SKM-1 (cell line): ENCODE results near the gene SPATA7.
"Not testable (repeated sequence)": the region's sequence is repeated elsewhere in the genome, so short reads cannot be mapped to it uniquely, and the experiment has no call there.

ENCODE experiments used
- DNase-seq: peaks from one replicate; lab custom pipeline; 2025; ENCODE audit not compliant: unreplicated experiment; lab: John Stamatoyannopoulos, UW

The SPATA7 gene, protein sequence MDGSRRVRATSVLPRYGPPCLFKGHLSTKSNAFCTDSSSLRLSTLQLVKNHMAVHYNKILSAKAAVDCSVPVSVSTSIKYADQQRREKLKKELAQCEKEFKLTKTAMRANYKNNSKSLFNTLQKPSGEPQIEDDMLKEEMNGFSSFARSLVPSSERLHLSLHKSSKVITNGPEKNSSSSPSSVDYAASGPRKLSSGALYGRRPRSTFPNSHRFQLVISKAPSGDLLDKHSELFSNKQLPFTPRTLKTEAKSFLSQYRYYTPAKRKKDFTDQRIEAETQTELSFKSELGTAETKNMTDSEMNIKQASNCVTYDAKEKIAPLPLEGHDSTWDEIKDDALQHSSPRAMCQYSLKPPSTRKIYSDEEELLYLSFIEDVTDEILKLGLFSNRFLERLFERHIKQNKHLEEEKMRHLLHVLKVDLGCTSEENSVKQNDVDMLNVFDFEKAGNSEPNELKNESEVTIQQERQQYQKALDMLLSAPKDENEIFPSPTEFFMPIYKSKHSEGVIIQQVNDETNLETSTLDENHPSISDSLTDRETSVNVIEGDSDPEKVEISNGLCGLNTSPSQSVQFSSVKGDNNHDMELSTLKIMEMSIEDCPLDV

DNA sequence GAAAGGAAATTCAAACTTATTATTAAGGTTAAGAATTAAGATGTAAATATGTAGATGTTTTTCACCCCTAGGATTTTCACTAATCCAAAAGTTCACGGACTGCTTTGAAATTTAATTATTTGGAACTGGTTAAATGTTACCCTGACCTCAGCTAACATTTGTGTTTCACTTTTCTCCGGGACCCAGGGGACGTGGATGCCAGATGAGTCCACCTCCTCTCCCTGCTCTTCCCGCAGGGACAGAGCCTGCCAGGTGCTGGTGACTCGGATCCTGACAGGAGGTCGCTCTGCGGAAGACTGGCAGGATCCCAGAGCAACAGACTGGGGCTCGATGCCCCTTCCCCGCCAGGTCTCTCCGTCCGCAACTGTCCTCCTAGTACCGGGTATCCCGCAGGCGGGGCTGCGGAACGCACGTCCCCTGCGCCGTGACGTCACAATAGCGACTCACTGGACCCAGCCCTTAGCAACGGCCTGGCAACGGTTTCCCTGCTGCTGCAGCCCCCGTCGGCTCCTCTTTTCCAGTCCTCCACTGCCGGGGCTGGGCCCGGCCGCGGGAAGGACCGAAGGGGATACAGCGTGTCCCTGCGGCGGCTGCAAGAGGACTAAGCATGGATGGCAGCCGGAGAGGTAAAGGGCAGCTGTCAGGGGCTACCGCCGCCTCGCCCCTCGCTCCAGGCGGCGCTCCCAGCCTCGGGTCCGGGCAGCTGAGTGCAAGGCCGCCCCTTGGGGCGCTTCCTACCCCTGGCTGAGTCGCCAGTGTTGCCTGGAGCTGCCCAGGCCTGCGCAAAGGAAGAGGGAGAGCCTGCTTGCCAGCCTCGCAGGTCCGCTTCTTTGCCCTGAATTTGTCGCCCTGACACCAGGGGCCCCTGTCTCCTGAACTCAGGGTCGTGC is at the start of gene SPATA7:
TSS of gene SPATA7 (plus strand) at position 446 of the 890 bp plus-strand sequence. CDS start at position 608, 162 bp downstream.
- DNase-seq = peak; percentile 31

DNA sequence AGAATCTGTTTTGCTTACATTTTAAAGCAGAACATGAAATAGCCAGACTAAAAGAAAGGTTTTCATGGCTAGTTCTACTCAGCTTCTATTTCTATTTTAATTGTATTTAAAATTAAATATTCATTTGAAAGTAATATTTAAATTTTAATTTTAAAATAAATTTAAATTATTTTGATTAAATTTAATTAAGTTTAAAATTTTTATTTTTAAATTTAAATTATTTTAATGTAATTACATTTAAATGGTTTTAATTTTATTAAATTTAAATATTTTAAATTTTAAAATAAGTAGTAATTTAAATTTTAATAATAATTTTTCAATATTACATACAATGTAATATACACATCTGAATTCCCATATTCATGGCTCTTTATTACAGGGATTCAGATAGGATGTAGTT is 45.1 kb upstream of the SPATA7 start:
- DNase-seq = no peak

DNA sequence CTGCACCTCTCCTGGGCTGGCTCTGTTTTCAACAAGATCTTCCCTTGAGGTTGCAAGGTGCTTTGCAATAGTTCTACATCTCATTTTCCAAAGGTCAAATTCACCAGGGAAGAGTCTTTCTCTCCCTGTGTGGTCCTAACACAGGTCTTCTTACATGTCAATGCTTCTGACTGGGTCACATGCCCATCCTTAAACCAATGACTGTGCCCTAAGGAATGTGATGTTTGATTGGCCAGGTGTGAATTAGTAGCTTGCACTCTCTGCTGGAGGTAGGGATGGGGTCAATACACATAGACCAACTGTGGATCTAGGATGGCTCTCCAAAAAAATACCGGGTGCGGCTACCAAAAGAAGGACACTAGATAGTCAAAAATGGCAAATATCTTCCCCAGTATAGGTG is 42.5 kb upstream of the SPATA7 start:
- no peak for DNase-seq

DNA sequence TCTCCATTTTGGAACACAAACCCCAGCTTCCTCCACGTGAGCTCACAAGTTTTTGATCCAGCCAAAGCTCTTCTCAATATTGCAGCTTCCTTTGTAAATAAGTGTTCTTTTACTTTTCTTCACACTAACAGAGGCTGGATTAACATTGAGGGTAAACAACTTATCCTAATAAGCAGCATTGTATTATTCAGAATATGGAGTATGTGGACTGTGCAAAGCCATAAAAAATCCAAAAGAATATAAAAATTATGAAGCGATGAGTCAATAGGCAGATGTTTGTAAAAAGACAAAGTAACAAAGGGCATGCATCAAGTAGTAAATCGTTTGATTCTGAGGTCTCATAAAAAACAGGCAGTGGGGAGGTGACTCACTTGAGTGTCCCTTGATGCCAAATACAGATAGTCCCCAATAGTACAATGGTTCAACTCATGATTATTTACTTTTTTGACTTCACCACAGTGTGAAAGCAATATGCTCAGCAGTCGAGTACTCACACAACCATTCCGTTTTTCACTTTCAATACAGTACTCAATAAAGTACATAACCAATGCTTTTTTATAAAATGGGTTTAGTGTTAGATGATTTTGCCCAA is 39.3 kb upstream of the SPATA7 start:
- no peak for DNase-seq

DNA sequence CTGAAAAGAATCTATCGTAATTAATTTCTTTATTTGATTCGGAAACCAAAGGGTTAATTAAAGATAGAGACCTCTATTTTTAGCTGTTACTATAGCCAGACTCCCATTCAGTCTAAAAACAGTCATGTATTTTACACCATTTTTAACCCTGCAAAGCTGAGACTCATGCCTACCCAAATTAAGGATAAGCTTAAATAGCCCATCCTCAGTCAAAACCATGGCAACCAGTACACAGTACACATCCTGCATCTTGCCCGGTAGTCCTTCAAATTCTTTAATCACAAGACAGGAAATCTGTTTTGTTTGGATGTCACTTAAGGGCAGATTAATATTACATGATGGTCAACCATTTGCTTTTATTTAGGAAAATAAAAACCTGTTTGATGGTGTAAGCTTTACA is 36.9 kb upstream of the SPATA7 start:
- DNase-seq = no peak

DNA sequence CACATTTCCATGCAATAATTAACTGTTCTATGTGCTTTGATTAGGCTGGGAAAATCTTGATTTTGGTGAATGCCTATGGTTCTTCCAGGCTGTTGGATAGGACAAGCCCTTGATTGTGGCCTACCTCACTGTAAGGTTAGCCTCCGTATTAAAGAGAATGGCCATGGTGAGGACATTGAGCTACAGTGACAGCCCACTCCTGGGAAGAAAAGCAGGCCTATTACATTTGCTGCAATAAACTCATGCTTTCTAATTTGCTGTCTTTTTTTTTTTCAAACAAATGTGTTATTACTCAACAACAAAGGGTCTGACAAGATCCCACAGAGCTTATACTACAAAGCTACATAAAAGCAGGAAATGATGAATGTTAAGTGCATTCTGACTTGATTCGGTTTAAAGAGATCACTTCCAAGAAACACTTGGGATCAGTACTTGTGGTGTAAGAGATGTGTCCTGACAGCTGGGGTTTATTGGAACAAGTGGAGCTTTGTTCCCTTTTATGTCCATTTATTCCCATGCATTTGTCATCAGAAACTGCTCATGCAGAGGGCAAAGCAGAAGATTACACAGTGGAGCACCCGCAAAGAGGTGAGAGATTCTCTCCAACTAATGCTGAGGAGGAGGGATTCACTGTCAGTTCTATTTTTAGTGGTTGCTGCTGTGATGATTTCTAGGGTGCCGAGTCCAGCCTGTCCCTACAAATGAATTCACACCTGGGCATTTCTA is 33.3 kb upstream of the SPATA7 start:
- no peak for DNase-seq

DNA sequence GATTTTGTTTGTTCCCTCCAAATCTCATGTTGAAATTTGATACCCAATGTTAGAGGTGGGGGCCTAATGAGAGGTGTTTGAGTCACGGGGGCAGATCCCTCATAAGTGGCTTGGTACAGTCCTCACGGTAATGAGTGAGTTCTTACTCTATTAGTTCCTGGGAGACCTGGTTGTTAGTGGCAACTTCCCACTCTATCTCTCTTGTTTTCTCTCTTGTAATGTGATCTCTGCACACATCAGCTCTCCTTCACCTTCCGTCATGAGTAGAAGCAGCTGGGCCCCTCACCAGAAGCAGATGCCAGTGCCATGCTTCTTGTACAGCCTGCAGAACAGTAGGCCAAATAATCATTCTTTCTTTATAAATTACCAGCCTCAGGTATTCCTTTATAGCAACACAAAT is 32.8 kb upstream of the SPATA7 start:
- no peak for DNase-seq

DNA sequence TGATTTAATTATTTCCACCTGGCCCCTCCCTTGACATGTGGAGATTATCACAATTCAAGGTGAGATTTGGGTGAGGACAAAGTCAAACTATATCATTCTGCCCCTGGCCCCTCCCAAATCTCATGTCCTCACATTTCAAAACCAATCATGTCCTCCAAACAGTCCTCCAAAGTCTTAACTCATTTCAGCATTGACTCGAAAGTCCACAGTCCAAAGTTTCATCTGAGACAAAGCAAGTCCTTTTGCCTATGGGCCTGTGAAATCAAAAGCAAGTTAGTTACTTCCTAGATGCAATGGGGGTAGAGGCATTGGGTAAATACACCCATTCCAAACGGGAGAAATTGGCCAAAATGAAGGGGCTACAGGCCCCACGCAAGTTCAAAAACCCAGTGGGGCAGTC is 31.1 kb upstream of the SPATA7 start:
- no peak for DNase-seq

DNA sequence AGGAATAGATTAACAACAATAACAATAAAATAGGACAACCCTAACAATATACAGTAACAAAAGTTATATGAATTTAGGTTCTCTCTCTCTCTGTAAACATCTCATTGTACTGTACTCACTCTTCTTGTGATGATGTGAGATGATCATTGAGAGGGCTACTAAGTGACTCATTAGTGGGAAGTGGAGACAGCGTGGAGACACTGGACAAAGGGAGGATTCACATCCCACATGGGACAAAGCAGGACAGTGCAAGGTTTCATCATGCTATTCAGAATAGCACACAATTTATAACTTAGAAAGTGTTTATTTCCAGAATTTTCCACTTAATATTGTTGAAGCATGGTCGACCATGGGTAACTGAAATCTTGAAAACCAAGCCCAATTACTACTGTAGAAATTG is 26.0 kb upstream of the SPATA7 start:
- no peak for DNase-seq

DNA sequence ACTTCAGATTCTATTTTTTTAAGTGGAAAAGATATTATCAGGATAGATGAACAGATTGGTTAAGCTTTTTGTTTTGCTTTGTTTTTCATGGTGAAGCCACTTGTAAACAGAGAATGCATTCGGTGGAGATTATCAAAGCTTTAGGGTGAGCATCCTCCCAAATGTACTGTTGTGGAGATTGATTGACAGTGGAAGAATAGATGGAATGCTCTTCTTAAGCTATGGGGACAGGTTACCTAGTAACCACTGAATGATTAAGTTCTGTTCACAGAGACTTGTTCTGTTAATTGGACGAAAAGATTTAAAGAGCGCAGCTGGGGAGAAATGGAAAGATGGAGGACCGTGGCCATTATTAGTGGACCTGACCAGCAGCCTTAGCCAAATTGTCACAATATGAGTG is 21.8 kb upstream of the SPATA7 start:
- no peak for DNase-seq

DNA sequence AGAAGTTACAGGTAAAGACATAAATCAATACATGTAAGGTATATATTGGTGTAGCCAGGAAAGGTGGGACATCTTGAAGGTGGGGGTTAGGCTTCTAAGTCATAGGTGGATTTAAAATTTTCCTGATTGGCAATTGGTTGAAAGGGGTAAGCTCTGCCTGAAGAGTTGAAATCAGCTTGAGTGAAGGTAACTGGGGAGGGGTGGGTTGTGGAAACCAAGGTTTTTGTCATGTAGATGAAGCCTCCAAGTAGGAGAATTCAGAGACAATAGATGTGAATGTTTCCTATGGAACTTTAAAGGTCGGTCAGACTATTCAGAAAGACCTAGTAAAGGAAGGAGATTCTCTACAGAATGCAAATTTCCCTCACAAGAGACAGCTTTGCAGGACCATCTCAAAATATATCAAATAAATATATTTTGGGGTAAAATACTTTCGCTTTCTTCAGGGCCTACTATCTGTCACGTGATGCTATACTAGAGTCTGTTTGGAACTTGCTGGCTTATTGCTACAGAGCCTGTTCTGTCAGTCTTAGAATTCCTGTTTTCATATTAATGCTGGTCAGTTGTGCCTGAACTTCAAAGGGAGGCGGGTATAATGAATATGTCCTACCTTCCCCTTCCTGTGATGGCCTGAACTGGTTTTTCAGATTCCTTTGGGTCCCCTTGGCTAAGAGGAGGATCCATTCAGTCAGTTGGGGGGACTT is 20.6 kb upstream of the SPATA7 start:
- no peak for DNase-seq

DNA sequence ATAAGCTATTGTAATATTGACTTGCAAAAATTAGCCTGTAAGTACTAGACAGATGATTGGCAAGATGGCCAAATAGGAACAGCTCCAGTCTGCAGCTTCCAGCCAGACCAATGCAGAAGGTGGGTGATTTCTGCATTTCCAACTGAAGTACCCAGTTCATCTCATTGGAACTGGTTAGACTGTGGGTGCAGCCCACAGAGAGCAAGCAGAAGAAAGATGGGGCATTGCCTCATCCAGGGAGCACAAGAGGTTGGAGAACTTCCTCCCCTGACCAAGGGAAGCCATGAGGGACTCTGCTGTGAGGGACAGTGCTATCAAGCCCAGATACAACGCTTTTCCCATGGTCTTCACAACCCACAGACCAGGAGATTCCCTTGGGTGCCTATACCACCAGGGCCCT is 16.0 kb upstream of the SPATA7 start:
- DNase-seq = no peak

DNA sequence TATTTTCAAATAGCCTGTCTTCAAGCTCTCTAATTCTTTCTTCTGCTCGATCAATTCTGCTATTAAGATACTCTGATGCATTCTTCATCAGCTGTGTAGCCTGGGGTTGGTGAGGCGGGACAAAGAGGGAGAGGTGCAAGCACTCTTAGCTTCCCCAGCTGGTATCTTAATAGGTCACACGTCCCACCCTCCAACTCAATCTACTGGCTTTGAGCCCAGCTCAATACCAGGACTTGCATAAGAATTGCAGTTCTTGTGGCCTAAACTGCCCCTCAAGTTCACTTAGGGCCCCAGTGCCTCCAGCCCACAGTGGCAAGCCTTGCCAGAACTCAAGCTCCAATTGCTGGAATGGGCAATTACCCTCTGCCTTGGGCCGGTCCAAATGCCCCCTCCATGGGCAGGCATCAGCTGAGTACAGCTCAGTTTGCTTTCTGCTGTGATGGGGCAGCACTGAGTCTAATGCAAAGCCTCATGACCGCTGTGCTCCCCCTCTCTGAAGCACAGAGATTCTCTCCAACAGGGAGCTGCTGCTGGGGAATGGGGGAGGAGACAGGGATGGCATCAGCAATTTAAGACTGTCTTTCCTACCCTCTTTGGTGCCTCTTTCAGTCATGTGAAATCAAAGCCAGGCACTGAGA is 5.6 kb upstream of the SPATA7 start:
- DNase-seq = no peak

DNA sequence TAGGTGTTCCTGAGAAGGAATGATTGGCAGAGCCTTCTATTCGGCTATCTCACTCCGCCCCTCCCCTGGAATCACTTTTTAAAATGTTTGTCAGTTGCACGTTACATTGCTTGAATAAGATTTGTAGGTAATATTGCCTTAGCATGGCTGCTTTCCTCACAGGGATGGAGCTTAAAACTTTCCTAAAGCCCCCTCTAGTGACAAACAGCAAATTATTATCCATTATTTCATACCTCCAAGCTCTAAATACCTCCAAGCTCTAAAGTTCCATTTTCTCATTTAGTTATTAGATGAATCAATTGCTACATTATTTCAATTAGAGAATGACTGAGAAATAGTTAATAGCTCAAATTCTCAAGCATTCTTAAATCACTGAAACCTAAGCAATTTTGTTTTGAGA is 5.1 kb upstream of the SPATA7 start:
- DNase-seq = no peak

DNA sequence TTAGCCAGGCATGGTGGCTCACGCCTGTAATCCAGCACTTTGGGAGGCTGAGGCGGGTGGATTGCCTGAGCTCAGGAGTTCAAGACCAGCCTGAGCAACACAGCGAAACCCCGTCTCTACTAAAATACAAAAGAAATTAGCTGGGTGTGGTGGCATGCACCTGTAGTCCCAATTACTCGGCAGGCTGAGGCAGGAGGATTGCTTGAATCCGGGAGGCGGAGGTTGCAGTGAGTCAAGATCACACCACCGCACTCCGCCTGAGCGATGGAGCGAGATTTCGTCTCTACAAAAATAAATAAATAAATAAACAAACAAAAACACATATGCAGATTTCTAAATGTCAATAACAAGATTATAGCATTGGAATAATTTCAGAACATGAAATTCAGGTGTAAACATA is 3.8 kb upstream of the SPATA7 start:
- not testable (repeated sequence) for DNase-seq

DNA sequence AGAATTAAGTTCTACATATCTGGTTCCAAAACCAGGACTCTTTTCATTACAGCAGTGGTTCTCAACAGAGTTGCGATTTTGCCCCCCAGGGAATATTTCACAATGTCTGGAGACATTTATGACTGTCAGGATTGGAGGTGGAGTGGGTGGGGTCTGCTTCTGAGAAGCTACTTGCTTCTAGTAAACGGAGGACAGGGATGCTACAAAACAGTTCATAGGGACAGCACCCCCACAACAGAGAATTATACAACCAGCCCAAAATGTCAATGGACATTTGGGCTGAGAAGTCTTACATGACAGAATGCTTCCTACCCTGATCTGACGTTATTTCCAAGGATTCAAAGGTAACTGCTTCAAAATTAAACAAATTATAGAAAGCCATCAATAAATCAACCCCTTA is 739 bp upstream of the SPATA7 start:
- no peak for DNase-seq

DNA sequence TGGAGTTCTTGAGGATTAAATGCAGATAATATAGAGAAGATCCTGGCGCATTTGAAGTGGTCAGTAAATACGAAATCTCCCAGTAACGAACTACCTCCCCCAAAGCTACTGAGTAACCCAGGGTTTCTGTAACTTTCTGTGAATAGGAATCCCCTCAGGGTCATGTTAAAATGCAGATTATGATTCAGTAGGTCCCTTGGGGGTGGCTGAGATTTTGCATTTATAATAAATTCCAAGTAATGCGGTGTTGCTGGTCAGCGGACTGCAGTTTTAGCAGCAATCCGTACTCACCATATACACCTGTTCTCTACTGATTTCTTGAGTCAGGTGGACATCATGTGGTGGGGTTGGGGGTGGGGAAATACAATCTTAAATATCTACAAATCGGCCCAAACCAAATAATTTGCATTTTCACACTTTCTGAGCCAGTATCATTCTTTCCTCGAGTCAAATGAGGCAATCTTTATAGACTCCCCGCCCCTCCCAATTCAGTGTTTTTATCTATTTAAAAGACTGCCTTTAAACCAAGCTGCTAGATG is 868 bp downstream of the SPATA7 start:
- DNase-seq = no peak

DNA sequence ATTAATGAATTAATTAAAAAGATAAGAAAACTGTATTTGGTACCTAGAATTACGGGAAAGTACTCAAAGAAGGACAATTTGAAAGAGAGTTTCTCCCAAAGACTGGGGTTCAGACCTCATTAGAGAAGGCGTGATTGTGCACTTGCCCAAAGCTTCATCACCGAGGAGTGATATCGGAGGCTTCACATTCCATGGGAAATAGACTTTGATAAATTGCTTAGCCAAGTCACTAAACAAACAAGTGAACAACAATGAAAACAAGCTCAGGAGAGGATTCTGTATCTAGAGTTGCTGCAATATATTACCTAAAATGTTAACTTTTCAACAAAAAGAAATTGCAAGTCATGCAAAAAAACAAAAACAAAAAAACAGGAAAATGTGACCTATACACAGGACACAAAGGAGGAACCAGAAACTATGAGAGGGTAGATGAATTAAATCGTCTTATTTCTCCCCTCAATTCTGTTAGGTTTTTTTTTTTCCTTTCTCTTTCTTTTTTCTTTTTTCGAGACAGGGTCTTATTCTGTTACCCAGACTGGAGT is 3.4 kb downstream of the SPATA7 start:
- no peak for DNase-seq

DNA sequence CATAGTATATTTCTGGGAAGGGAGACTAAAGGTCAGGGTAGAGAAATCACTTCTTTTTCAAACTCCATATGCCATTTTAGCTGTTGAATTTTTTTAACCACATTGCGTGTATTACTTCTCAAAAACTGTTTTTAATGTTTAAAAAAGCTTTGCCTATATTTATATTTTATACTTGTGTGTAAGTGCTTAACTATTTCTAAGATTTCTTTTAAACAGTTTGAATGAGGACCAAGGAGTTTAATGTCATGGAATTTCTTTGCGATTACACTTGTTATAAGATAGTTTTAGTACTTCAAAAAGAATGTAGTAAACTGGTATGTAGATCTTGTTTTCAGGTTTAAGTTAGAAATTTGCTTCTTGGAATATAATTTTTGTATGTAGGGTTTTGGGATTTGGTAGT is 7.2 kb downstream of the SPATA7 start:
- no peak for DNase-seq
